Measurements from ENCODE around the gene PLBD1. TPM values are rescaled to one million over a fixed set of nuclear protein-coding genes. Genes with fewer than 3 reads are reported as not detected.

The PLBD1 gene
- total and polyA plus RNA-seq, 4 donors = 1.4 to 7.5 (median 4.2) TPM

GRCh38 chr12:14571779-14572178, 4.1 kb upstream of the PLBD1 start (continued):
- no peak for TF ChIP-seq SP1 (IDR thresholded peaks at IDR 0.05)
- TF ChIP-seq, protein P1, sequence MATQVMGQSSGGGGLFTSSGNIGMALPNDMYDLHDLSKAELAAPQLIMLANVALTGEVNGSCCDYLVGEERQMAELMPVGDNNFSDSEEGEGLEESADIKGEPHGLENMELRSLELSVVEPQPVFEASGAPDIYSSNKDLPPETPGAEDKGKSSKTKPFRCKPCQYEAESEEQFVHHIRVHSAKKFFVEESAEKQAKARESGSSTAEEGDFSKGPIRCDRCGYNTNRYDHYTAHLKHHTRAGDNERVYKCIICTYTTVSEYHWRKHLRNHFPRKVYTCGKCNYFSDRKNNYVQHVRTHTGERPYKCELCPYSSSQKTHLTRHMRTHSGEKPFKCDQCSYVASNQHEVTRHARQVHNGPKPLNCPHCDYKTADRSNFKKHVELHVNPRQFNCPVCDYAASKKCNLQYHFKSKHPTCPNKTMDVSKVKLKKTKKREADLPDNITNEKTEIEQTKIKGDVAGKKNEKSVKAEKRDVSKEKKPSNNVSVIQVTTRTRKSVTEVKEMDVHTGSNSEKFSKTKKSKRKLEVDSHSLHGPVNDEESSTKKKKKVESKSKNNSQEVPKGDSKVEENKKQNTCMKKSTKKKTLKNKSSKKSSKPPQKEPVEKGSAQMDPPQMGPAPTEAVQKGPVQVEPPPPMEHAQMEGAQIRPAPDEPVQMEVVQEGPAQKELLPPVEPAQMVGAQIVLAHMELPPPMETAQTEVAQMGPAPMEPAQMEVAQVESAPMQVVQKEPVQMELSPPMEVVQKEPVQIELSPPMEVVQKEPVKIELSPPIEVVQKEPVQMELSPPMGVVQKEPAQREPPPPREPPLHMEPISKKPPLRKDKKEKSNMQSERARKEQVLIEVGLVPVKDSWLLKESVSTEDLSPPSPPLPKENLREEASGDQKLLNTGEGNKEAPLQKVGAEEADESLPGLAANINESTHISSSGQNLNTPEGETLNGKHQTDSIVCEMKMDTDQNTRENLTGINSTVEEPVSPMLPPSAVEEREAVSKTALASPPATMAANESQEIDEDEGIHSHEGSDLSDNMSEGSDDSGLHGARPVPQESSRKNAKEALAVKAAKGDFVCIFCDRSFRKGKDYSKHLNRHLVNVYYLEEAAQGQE (IDR thresholded peaks at IDR 0.05) = no peak

GRCh38 chr12:14570231-14570630, 2.5 kb upstream of the PLBD1 start:
- Histone ChIP-seq H3K9me3 (ENCODE audit: control insufficient read depth in 4 of 4, low read length in 3 of 4) (no peaks in the 10 kb centered on the region), H3K27ac (ENCODE audit: low read depth in 1 of 2, low read length in 2 of 2) (no peak overlapping the region), H3K36me3 (ENCODE audit: control insufficient read depth in 4 of 4, insufficient read depth in 3 of 4, low read depth in 1 of 4, low read length in 3 of 4) (no peaks in the 10 kb centered on the region), H3K4me1 (ENCODE audit: control insufficient read depth in 4 of 4, insufficient read depth in 4 of 4, low read length in 3 of 4) (peaks cover 0 to 10% (median 6%) of the 10 kb centered on the region in 4 donors), H3K4me3 (ENCODE audit: low read depth in 1 of 3, low read length in 3 of 3) (no peak overlapping the region), H3K27me3 (ENCODE audit: control insufficient read depth in 4 of 4, insufficient read depth in 4 of 4, low read length in 3 of 4) (no peaks in the 10 kb centered on the region), H3K9ac (ENCODE audit: low read depth in 1 of 2, low read length in 2 of 2) (no peak overlapping the region)
- 98% methylated on average over 1 of the region's 1 CpG for WGBS
- DNase-seq (ENCODE audit: low spot score) = no peak
- TF ChIP-seq, protein P2, sequence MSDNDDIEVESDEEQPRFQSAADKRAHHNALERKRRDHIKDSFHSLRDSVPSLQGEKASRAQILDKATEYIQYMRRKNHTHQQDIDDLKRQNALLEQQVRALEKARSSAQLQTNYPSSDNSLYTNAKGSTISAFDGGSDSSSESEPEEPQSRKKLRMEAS (IDR thresholded peaks at IDR 0.05) = no peak
- TF ChIP-seq EGR1 (IDR thresholded peaks at IDR 0.05; ENCODE audit: low read depth in 2 of 2) (no peak), FOXA2 (IDR thresholded peaks at IDR 0.05) (no peak), TAF1 (conservative IDR thresholded peaks at IDR 0.05) (no peak), RXRA (IDR thresholded peaks at IDR 0.05) (no peak), YY1 (IDR thresholded peaks at IDR 0.05) (no peak), JUND (IDR thresholded peaks at IDR 0.05) (no peak), ATF3 (IDR thresholded peaks at IDR 0.05) (no peak), NR2F2 (IDR thresholded peaks at IDR 0.05) (no peak), SP1 (IDR thresholded peaks at IDR 0.05) (no peak), GABPA (IDR thresholded peaks at IDR 0.05 in 1 of 2, conservative IDR thresholded peaks at IDR 0.05 in 1 of 2) (no peak)
- TF ChIP-seq, protein P3, sequence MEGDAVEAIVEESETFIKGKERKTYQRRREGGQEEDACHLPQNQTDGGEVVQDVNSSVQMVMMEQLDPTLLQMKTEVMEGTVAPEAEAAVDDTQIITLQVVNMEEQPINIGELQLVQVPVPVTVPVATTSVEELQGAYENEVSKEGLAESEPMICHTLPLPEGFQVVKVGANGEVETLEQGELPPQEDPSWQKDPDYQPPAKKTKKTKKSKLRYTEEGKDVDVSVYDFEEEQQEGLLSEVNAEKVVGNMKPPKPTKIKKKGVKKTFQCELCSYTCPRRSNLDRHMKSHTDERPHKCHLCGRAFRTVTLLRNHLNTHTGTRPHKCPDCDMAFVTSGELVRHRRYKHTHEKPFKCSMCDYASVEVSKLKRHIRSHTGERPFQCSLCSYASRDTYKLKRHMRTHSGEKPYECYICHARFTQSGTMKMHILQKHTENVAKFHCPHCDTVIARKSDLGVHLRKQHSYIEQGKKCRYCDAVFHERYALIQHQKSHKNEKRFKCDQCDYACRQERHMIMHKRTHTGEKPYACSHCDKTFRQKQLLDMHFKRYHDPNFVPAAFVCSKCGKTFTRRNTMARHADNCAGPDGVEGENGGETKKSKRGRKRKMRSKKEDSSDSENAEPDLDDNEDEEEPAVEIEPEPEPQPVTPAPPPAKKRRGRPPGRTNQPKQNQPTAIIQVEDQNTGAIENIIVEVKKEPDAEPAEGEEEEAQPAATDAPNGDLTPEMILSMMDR (IDR thresholded peaks at IDR 0.05; ENCODE audit: low read depth, low read length, missing input control) = no peak
- TF ChIP-seq, protein P4, sequence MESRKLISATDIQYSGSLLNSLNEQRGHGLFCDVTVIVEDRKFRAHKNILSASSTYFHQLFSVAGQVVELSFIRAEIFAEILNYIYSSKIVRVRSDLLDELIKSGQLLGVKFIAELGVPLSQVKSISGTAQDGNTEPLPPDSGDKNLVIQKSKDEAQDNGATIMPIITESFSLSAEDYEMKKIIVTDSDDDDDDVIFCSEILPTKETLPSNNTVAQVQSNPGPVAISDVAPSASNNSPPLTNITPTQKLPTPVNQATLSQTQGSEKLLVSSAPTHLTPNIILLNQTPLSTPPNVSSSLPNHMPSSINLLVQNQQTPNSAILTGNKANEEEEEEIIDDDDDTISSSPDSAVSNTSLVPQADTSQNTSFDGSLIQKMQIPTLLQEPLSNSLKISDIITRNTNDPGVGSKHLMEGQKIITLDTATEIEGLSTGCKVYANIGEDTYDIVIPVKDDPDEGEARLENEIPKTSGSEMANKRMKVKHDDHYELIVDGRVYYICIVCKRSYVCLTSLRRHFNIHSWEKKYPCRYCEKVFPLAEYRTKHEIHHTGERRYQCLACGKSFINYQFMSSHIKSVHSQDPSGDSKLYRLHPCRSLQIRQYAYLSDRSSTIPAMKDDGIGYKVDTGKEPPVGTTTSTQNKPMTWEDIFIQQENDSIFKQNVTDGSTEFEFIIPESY (IDR thresholded peaks at IDR 0.05) = no peak
- TF ChIP-seq, protein P1 (IDR thresholded peaks at IDR 0.05) = no peak
